SHP77 treated with DMSO at 0.1 percent for 48 hours (cell line): Measurements from ENCODE around the gene TIAM2.
A peak's percentile ranks its signal among the peaks of the same experiment; 100 is the strongest.
"Not testable (repeated sequence)": the region's sequence is repeated elsewhere in the genome, so short reads cannot be mapped to it uniquely, and the experiment has no call there.

Source experiments
- DNase-seq: peaks from one replicate; lab custom pipeline; 2025; lab: John Stamatoyannopoulos, UW

Gene TIAM2

DNA sequence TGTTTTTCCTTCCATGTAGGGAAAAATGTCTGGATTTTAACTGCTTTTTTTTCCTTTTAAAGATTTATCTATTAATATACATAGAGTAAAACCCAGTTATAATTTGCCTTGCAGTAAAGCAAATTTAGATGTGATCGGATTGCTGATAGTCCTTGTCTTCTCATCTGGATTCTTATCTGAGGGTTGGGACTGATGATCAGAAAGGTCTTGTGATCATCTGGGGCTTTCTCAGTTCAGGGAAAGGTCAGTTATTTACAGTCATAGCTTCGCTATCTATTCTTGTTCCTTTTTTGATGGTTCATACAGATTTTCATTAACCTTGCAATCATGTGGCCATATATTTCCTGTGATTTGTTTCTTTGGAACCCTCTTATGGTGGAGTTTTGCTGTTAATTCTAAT is 204.9 kb downstream of the TIAM2 start:
- DNase-seq, result no peak

DNA sequence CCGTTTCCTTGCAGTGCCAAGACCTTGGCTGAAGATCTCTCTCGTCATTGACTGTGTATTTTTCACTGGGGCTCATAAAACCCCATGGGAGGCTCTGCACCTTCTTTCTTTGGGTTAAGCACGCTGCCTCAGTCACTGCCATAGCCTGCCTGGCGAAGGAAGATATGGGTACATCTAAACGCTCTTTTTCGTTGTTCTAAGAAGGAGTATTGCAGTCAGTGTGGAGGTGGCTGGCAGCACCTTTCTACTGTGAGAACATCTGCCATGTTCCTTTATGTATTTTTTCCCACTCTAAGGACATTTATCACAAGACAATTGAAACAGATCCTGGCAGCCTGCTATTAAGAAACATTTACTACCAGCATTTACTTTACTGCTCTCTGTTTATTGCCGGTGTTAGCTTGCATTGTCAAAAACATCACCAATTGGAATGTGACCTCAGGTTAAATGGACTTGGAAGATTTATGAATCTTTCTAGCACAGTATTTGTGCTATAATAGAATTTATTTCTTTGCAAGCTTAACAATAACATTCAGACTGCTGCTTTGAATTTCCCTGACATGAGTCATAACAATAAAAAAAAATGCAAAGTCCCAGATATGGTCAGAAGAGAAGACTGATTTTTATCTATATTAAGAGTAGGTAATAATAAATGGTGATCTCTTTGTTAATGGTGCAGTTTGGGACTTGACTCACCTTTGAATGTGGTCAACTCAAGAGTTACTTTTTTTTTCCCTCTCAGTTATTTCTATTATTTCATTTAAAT is 206.5 kb downstream of the TIAM2 start:
- no peak for DNase-seq

DNA sequence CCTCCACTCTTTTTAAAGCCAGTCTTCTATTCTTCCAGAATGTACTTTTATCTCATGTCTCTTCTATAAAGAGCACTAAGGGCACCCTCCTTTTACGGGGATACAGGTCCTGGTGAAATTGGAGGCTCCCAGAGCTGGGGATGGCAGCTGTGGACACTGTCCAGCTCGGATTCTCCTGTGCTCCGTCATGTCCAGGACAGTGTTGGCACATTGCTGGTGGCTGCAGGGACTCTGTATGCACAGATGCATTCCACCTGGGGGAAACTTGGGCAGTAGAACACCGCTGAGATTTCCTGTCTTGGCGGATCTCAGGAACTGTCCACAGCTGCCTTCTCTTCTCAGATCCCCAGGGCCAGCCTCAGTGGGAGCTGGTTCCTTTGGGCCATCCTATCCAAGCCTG is 212.1 kb downstream of the TIAM2 start:
- no peak for DNase-seq

DNA sequence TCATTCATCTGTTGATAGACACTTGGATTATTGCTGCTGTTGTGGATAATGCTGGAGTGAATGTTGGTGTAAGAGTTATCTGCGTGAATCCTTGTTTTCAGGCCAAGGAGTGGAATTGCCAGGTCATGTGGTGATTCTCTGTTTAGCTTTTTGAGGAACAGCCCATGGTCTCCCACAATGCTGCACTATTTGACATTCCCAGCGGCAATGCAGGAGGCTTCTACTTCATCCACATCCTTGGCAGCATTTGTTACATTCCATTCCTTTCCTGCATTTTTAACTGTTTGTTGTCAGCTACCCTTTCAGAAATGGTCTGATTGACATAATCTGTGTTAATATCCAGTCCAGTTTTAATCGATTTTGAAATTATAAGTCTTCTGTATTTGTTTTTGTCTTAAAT is 217.0 kb downstream of the TIAM2 start:
- no peak for DNase-seq

DNA sequence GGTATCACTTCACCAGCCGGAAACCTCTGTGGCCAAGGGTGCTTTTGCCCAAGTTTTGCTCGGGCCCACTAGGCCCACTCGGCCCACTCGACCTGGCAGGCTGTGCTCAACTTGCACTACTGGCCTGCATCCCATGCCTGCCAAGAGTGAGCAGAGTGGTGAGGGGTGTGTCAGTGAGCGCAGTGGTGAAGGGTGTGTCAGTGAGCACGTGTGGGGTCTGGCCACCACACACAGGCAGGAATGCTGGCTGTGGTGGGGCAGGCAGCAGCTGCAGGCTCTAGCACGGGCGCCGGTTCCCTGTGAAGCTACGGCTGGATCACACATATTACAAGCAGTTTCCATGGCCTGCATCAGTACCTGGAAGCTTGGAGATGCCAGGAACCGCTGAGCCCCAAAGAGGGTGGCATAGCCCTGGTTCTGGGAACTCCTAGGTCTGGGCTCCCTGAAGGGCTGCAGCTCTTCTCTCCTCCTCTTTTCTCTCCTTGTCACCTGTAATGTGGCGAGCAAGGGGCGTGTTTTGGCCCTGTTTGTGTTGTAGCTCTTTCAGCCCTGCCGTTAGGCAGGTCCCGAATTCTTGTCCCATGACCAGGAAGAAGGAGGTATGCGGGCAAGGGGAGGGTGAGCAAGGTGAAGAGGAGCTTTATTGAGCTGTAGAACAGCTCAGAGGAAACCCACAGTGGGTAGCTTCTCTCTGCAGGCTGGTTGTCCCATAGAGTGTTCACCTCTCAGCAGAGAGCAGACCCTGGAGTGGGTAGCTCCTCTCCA is 217.7 kb downstream of the TIAM2 start:
- DNase-seq, result no peak

DNA sequence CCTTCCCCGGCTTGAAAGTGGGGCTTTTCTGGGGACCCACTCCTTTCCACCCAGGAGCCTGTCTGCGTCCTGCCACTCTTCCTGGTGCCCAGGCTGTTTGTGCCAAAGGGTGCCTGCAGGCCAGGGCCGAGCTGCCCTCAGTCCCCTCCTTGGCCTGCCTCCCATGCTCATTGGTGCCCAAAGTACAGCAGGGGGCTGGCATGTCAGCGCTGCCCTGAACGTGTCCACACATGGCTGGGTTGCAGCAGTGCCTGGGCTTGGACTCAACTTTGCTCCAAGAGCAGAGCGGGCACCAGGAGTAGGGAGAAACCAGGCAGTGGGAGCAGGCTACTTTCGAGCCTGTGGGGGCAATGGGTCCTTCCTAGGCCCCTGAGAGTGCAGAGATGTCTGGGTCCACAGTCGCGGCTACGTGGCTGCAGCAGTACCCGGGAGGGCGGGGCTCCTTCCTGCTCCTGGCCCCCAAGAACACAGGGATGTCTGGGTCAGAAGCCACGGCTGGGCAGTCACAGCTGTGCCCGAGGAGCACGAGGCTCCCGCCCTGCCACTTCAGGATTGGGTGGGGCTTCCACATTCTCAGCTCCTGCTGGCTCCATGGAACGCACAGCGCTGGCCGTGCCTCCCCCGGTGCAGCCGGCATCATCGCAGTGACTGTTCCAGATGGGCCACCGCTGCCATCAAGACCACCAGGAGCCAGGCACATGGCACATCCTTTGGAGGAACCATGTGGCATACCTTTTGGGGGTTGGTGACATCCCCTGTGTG is 218.7 kb downstream of the TIAM2 start:
- no peak for DNase-seq

DNA sequence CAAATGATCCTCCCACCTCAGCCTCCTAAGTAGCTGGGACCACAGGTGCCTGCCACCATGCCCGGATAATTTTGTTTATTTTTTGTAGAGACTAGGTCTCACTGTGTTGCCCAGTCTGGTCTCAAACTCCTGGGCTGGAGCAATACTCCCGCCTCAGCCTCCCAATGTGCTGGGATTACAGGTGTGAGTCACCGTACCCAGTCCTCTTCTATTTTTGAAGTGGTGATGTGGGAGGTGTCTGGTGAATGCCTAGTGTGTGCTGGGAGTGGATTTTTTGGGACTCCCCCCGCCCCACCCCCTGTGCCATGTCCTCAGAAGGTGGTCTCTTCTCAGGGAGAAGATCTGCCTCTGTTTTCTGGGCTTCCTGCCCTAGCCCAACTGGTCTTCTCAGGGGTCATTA is 220.8 kb downstream of the TIAM2 start:
- no peak for DNase-seq

DNA sequence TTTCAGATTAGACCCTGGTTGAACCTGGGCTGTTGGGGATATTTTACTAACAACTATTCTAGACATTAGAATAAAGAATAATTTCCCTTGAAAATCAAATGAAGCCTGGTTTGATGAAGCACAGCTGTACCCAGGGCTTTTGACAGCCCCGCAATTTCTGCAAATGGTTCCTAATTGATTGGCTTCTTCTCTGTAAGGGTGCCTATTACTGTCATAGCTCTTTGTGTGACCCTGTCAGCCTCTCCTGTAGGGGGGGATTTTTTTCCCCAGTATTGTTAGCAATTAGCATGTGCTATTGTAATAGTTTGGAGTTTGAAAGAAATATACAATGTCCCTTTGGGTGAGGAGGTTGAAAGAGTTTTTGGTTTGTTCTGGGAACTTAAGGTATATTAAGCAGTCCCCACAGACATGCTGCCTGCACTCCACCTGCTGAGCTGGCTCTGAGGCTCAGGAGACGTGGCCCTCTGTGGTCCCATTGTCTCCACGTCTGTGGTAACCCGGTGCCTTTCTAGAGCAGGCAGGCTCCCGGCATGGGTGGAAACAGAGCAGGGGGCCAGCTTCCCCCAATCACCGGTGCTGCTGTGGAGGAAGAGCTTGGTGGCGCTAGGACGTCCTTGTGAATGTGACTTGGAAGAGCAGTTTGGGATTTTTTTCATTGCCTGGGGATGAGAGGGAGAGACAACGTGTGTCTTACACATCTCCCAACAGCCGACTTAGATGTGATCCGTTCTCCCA is 221.4 kb downstream of the TIAM2 start:
- DNase-seq, result no peak

DNA sequence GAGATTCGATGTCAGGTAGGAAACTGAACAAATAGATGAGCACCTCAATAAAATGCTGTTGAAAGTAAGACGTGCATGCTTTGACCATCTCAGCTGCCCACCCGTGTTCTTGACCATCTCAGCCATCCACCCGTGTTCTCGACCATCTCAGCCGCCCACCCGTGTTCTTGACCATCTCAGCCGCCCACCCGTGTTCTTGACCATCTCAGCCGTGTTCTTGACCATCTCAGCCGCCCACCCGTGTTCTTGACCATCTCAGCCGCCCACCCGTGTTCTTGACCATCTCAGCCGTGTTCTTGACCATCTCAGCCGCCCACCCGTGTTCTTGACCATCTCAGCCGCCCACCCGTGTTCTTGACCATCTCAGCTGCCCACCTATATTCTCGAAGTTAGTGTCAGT is 223.6 kb downstream of the TIAM2 start:
- not testable (repeated sequence) for DNase-seq

DNA sequence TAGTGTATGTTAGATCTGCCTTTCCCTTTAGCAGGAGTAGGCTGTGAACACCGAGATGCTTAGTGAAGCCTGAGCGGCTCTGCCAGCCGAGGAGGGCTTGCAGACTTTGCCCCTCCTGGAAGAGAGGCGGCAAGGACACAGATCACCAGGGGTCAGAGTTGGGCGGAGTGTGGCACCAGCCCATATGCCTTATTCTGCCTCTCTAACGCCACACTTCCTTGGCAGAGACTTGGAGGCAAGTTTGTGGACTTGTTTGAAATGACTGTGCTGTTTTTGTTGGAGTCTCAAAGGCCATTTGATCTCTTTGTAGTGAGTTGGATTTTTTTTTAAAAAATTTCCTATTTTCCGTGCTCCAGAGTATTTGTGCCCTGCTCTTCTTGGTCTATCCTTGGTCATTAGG is 224.2 kb downstream of the TIAM2 start:
- DNase-seq, result no peak

DNA sequence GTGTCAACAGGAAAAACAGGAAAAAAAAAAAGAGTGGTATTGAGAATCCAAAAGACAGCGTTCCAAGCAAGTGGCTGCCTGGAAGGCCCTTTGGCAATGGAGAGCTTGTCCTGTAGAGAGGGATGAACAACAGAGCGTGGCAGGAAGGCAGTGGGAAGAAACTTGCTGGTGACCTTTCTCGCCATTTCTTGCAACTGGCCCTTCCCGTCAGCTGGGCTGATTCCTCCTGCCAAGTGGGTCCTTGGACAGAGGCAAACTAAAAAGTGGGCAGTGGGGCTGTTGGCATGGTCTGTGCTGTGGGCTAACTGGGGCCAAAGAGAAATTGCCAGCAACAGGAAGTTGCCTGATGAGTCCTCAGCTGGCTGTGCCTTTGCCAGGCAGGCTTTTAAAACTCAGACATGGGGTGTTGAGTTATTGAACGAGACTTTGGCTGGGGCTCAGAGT is 224.8 kb downstream of the TIAM2 start:
- no peak for DNase-seq

DNA sequence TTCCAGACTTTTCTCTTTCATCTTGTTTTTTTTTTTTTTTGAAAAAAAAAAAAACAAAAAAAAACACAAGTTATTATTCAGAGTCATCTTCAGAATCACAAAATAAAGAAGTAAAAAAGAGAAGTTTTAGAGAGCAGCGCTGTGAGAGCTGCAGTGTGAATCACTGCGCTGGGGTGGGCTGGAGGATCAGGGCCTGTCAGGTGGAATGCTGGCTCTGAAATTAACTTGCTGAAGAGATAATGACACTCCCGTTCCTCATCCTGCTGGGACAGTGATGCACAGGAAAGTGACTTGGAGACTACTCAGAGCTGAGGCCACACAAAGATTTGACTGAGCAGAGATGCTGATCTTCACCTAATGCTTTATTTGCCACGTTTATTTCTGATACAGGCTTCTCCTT is 226.0 kb downstream of the TIAM2 start:
- no peak for DNase-seq

DNA sequence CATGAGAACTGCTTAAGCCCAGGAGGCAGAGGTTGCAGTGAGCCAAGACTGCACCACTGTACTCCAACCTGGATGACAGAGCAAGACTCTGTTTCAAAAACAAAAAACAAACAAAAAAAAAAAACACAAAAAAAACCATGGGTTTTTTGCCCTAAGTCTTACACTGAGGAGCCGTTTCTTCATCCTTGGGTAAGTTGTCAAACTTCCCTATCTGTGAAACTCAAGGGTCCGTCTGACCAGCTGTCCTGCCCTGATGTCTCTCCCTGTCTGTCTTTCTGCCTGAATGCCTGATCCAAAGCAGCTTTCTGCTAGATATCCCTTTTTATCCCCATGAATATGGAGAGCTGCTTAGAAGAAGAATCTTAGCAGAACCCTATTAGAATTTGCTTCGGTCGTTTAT is 227.4 kb downstream of the TIAM2 start:
- DNase-seq, result no peak

DNA sequence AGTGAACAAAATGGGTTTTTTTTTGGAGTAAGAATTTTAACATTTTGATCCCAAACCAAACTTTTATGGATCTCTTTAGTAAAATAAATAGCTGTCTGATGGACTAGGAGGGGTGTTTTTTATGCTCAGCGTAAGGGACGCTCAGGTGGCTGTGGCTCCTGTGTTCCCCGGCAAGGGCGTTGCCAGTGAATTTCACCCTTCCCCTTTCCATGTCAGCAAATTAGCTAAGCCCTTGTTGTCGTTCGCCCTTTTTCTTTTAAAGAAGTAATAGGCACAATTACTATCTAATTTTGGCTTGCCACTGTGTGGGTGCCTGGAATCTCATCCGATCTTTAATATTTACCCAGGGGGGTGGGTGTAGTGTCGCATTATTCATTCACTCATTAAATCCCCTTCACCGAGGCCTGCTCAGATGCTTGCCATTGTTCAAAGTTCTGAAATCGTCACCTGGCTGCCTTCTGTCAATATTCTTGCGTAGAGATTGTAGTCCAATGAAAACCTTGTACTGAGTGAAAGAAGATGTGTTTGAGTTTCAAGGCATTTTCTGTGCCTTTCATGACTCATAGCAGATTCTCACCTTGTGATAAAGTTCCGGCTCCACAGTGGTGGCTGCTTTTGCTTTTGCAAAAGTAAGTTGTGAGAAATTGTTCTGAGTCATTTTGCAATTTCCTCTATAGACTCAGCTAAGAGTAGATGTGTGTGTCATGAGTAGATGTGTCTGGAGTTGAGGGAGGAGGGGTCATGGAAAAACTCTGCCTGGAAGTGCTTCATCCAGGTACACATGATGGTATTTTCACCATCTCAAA is 228.7 kb downstream of the TIAM2 start:
- no peak for DNase-seq

DNA sequence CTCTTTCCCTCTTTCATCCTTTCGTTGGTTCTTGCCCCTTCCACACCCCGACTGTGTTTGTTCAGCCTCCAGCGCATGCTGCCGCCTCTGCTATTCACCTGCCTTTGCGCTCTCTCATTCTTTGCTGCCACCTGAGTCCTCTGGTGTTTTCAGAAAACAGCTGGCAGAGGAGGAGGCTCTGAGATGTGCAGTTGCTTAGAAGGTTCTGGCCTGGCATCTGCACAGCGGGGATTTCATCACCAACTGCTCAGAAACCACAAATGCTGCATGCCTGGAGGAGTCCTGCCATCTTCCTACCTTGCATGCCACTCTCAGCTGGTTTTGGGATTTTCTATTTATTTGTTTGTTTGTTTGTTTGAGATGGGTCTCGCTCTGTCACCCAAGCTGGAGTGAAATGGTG is 229.5 kb downstream of the TIAM2 start:
- DNase-seq, result no peak

DNA sequence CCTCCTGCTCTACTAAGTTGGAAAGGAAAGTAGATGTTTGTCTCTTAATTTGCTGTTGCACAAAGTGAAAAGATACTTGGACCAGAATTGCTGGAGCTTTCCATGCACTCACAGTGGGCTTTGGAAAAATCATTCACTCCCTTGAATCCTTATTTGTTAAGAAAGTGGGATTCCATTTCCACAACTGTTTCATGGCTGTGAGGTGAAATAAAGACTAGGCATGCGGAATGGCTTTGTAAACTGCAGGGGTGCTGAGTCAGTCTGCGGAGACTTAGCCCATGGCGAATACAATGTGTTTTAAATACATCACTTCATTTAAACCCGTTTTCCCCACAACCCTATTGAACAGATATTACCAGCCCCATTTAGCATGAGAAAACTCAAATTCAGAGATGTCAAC is 231.9 kb downstream of the TIAM2 start:
- no peak for DNase-seq

DNA sequence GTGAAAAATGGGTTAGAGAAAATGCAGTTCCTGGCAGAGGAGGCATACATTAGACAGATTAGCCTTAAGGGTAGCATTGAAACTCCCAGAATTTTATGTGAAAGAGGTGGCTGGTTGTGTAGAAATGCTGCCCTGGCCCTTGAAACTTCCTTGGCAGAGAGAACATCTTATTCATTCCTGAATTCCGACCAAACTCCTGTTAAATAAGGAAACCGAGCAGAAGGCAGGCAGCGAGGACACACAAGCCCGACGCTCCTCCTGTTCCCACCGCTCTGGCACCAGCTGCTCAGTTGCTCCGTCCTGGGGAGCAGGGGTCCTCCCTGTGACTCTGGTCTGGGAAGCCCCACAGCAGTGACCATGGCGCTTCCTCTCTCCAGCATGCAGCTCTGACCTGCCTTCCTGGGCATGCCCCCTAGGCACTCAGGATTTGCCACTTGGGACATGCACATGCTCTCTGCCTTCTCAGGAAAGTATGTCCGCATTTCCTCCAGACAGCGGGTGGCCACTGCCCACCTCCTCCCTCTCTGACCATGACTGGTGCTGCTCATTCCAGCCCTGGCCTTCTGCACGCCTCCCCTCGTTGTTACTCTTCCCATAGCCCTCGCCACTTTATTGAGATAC is 233.5 kb downstream of the TIAM2 start:
- no peak for DNase-seq

DNA sequence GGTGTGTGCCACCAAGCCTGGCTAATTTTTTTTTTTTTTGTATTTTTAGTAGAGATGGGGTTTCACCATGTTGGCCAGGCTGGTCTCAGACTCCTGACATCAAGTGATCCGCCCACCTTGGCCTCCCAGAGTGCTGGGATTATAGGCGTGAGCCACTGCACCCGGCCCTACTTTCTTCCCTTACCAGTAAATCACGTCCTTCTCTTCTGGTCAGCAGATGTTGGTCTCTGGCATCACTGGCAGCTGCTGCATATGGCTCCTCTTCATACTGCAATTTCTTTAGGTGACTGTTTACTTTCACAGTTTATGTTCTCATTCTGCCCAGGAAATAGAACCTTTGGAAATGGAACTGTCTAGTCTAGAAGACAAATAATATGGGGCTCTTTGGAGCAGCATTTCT is 235.9 kb downstream of the TIAM2 start:
- peak; percentile 38 for DNase-seq

DNA sequence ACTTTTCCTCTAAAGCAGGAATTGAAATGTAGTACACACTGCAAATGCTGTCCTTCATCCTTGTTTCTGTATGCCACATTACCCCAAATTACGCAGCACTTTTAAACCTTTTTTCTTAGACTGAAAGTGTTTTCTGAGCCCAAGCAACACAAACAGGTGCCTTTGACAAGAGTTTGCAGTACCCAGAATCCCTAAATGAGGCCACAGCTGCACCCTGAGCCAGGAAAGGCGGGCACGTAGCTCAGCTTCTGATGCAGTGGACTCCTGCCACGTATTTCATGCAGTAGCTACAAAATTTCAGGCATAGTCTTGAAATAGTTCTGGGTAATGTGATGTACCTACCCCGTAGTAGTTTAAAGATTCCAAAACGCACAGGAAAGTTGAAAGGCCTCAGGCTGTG is 237.7 kb downstream of the TIAM2 start:
- no peak for DNase-seq

DNA sequence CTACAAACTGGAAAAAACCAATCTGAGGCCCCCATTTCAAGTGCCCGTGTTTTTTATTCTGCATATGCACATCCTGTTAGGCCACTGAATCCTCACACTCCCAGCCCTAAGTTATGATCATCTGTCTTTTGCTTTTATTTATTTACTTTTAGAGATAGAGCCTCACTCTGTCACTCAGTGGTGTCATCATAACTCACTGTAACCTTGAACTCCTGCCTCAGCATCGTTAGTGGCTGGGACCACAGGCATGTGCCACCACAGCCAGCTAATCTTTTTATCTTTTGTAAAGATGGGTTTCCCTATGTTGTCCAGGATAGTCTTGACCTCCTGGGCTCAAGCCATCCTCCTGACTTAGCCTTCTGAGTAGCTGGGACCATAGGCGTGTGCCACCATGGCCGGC is 239.1 kb downstream of the TIAM2 start:
- no peak for DNase-seq

DNA sequence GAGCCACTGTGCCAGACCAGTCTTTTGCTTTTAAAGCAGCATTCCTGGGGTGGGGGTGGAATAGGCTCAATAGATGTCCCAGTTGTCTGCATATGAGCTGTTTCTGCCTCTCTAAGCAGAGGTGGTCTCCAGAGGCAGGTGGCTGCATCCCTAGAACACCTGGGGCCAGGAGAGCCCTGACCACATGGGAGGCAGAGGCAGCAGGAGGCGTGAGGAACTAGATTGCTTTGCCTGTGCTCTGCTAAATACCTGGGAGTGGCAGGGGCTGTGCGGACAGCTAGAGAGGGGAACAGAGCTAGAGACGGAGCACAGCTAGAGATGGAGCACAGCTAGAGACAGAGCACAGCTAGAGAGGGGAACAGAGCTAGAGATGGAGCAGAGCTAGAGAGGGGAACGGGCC is 239.6 kb downstream of the TIAM2 start:
- no peak for DNase-seq
